Upper lobe of left lung (tissue), 6 donors: Measurements from ENCODE around the gene HIKESHI. TPM values are rescaled to one million over a fixed set of nuclear protein-coding genes. Genes with fewer than 3 reads are reported as not detected.

ENCODE experiments used
- ATAC-seq, 2 donors: fragments of 200-7000 bp; cut with Tn5 transposase; one replicate each; pipeline ENCODE4 v1.9.1; 2022; ENCODE audit warnings: mild to moderate bottlenecking in 2 of 2, moderate library complexity in 2 of 2; ENCODE audit not compliant: low FRiP score in 2 of 2
- DNase-seq, 2 donors: peaks; one replicate each; pipeline ENCODE4 v3.0.0-alpha.2; 2019 to 2020
- H3K27ac ChIP-seq, 4 donors: fragments of 200-600 bp; sonication (generic); one replicate each; pipeline ENCODE4 v1.5.1; 2016 to 2019
- H3K27me3 ChIP-seq, 4 donors: fragments of 200-600 bp; sonication (generic); one replicate each; pipeline ENCODE4 v1.5.1; 2017 to 2019
- H3K36me3 ChIP-seq, 4 donors: fragments of 200-600 bp; sonication (generic); one replicate each; pipeline ENCODE4 v1.5.1; 2016 to 2019
- H3K4me1 ChIP-seq, 4 donors: fragments of 200-600 bp; sonication (generic); one replicate each; pipeline ENCODE4 v1.5.1; 2018 to 2019
- H3K4me3 ChIP-seq, 4 donors: fragments of 200-600 bp; sonication (generic); one replicate each; pipeline ENCODE4 v1.5.1; 2017 to 2019; ENCODE audit warnings: mild to moderate bottlenecking in 2 of 4, moderate library complexity in 1 of 4
- H3K9me3 ChIP-seq, 4 donors: fragments of 200-600 bp; sonication (generic); one replicate each; pipeline ENCODE4 v1.5.1; 2018 to 2019
- CTCF ChIP-seq, 6 experiments: fragments of 450-650 bp in 4 of 6; fragments of 200-600 bp in 2 of 6; sonication (generic) in 2 of 6; IDR thresholded peaks; one replicate each; pipeline ENCODE4 v1.5.1; 2016 to 2019; ENCODE audit warnings: antibody characterized with exemption in 6 of 6
- EP300 ChIP-seq, 4 donors: sonication (generic); formaldehyde crosslinking; IDR thresholded peaks; one replicate each; pipeline ENCODE4 v1.5.1; 2017; ENCODE audit warnings: antibody characterized with exemption in 4 of 4, control low read depth in 2 of 4
- POLR2A ChIP-seq, 4 donors: fragments of 450-650 bp; IDR thresholded peaks; one replicate each; pipeline ENCODE4 v1.5.1; 2016 to 2017; ENCODE audit warnings: antibody characterized with exemption in 4 of 4, mild to moderate bottlenecking in 2 of 4
- POLR2AphosphoS5 ChIP-seq, 2 donors: sonication (generic); formaldehyde crosslinking; IDR thresholded peaks; one replicate each; pipeline ENCODE4 v1.5.1; 2017; ENCODE audit warnings: antibody characterized with exemption in 2 of 2
- WGBS, 2 donors: methylation state at CpG; one replicate each; pipeline ENCODE4 v1.1.5; 2017 to 2018; 5-methylcytosine and 5-hydroxymethylcytosine counted together
- total RNA-seq, 6 donors: library from RNA; depleted of rRNA in 4 of 6; stranded (reverse); fragments of >200 nt in 4 of 6; gene quantifications; one replicate each; pipeline versions ENCODE4 v1.1.0 to v1.2.1, GENCODE V29; 2016 to 2021
- donor health status: DM: no; HTN: no; CAD: no; lungs with moderate emphysema.
- donor health status: DM: no; HTN: yes; CAD: no; lungs with severe emphysema.

Gene HIKESHI
- 10 to 100 TPM in 5 of 6 donors, 1 to 10 TPM in 1; 7.7 to 31.9 (median 24.2) TPM for total RNA-seq

- Histone ChIP-seq H3K4me1 (peaks cover 11 to 20% (median 15%) of the 10 kb centered on the region in 4 donors), H3K9me3 (no peaks in the 10 kb centered on the region), H3K27me3 (no peaks in the 10 kb centered on the region), H3K36me3 (no peaks in the 10 kb centered on the region), H3K4me3 (peak within 1 kb of the TSS; percentile 68 to 86 (median 74)), H3K27ac (peak within 1 kb of the TSS; percentile 84 to 93 (median 91))
- 0% methylated on average over 26 to 30 of the region's 30 CpGs for WGBS, 2 donors
- ATAC-seq: peak; percentile 98 to 100
- peak; percentile 81 to 100 for DNase-seq
- no peak for TF ChIP-seq CTCF (IDR thresholded peaks at IDR 0.05)
- peak; percentile 74 to 78 for TF ChIP-seq POLR2AphosphoS5 (IDR thresholded peaks at IDR 0.05)
- TF ChIP-seq POLR2A (IDR thresholded peaks at IDR 0.05): peak; percentile 19 to 66 (median 48)
- no peak for TF ChIP-seq EP300 (IDR thresholded peaks at IDR 0.05)
These were observed at the start of gene HIKESHI for GRCh38 chr11:86302092-86302793. Gene HIKESHI, plus strand, starts transcription at chr11:86302240. Its CDS starts 209 bp downstream, at chr11:86302449.

- 79 to 95% methylated on average over 1 of the region's 1 CpG for WGBS, 2 donors
- H3K36me3 ChIP-seq: peaks cover 8 to 44% (median 14%) of the 10 kb centered on the region in 4 donors
- H3K4me3 ChIP-seq: no peak overlapping the region
- no peak for ATAC-seq
- H3K9me3 ChIP-seq: no peaks in the 10 kb centered on the region
- TF ChIP-seq CTCF (IDR thresholded peaks at IDR 0.05) (no peak), POLR2AphosphoS5 (IDR thresholded peaks at IDR 0.05) (no peak), POLR2A (IDR thresholded peaks at IDR 0.05) (no peak), EP300 (IDR thresholded peaks at IDR 0.05) (no peak)
- H3K27ac ChIP-seq: no peak overlapping the region
- H3K27me3 ChIP-seq: no peaks in the 10 kb centered on the region
- no peak for DNase-seq
- H3K4me1 ChIP-seq: no peaks in the 10 kb centered on the region
These were observed 46.1 kb upstream of the HIKESHI start for GRCh38 chr11:86255896-86256295.

DNA sequence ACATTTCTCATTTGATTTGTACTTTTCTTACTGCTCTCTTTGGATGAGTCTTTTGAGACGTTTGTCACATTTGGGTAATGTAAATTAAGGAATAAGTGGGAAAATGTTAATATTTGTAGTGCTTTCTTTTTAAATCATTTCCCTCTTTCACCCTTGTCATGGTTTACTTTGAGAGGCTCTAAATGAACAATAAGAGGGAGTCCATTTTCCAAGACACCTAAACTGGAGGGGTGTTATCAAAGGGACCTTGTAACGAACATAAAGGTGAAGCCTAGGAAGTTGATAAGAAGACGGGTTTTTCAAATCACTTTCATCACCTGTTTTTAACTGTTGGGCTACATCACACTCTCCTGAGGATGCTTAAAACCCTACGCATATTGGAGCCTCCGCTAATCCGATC is 45.4 kb upstream of the HIKESHI start:
- ATAC-seq (no peak), DNase-seq (no peak)
- H3K27me3 ChIP-seq: no peaks in the 10 kb centered on the region
- TF ChIP-seq POLR2AphosphoS5 (IDR thresholded peaks at IDR 0.05): no peak
- no peaks in the 10 kb centered on the region for H3K9me3 ChIP-seq
- peaks cover 8 to 48% (median 14%) of the 10 kb centered on the region in 4 donors for H3K36me3 ChIP-seq
- H3K4me3 ChIP-seq: no peak overlapping the region
- no peaks in the 10 kb centered on the region for H3K4me1 ChIP-seq
- no peak overlapping the region for H3K27ac ChIP-seq
- WGBS, 2 donors: 75 to 89% methylated on average over 6 of the region's 6 CpGs

GRCh38 chr11:86257446-86257845 is 44.6 kb upstream of the HIKESHI start:
- Histone ChIP-seq H3K4me1 (no peaks in the 10 kb centered on the region), H3K27ac (no peak overlapping the region), H3K36me3 (peaks cover 10 to 57% (median 14%) of the 10 kb centered on the region in 4 donors), H3K9me3 (no peaks in the 10 kb centered on the region), H3K4me3 (no peak overlapping the region), H3K27me3 (no peaks in the 10 kb centered on the region)
- ATAC-seq (no peak), DNase-seq (no peak)
- TF ChIP-seq CTCF (IDR thresholded peaks at IDR 0.05) (no peak), EP300 (IDR thresholded peaks at IDR 0.05) (no peak), POLR2A (IDR thresholded peaks at IDR 0.05) (no peak), POLR2AphosphoS5 (IDR thresholded peaks at IDR 0.05) (no peak)

GRCh38 chr11:86259730-86260129 is 42.3 kb upstream of the HIKESHI start:
- 29 to 33% methylated on average over 1 of the region's 1 CpG for WGBS, 2 donors
- no peak for DNase-seq
- Histone ChIP-seq H3K9me3 (no peaks in the 10 kb centered on the region), H3K4me3 (no peak overlapping the region), H3K27me3 (no peaks in the 10 kb centered on the region), H3K27ac (no peak overlapping the region), H3K36me3 (peaks cover 14 to 69% (median 21%) of the 10 kb centered on the region in 4 donors), H3K4me1 (no peaks in the 10 kb centered on the region)
- TF ChIP-seq POLR2AphosphoS5 (IDR thresholded peaks at IDR 0.05) (no peak), EP300 (IDR thresholded peaks at IDR 0.05) (no peak), CTCF (IDR thresholded peaks at IDR 0.05) (no peak), POLR2A (IDR thresholded peaks at IDR 0.05) (no peak)
- no peak for ATAC-seq
